H9 (cell line): ENCODE measurements around the gene RASGEF1C. TPM values are rescaled to one million over a fixed set of nuclear protein-coding genes. Genes with fewer than 3 reads are reported as not detected.

Experiments used
- DNase-seq: peaks from one replicate; pipeline ENCODE4 v3.0.0-alpha.2; 2017
- H2AFZ ChIP-seq: one replicate; pipeline ENCODE4 v1.6.1; 2013; ENCODE audit warnings: mild to moderate bottlenecking, low read length, control low read depth, moderate library complexity
- H2AK5ac ChIP-seq: 2 replicates; pipeline ENCODE4 v1.6.1; 2013; ENCODE audit warnings: low read length, control low read depth, mixed read lengths; ENCODE audit not compliant: insufficient read length
- H2BK120ac ChIP-seq: one replicate; pipeline ENCODE4 v1.6.1; 2013; ENCODE audit warnings: low read depth, mild to moderate bottlenecking, low read length, control low read depth, inconsistent platforms; ENCODE audit not compliant: poor library complexity, severe bottlenecking
- H2BK12ac ChIP-seq: 2 replicates; pipeline ENCODE4 v1.6.1; 2013; ENCODE audit warnings: low read length, control low read depth, mixed read lengths, low read depth; ENCODE audit not compliant: insufficient read length
- H2BK15ac ChIP-seq: 2 replicates; pipeline ENCODE4 v1.6.1; 2013; ENCODE audit warnings: low read depth, low read length, control low read depth
- H2BK20ac ChIP-seq: one replicate; pipeline ENCODE4 v1.6.1; 2013; ENCODE audit warnings: low read depth, mild to moderate bottlenecking, low read length, control low read depth, inconsistent platforms; ENCODE audit not compliant: poor library complexity, severe bottlenecking
- H2BK5ac ChIP-seq: 2 replicates; pipeline ENCODE4 v1.6.1; 2013; ENCODE audit warnings: low read length, control low read depth, mixed read lengths; ENCODE audit not compliant: insufficient read length
- H3K14ac ChIP-seq: 2 replicates; pipeline ENCODE4 v1.6.1; 2013; ENCODE audit warnings: low read length, control low read depth; ENCODE audit not compliant: insufficient read depth
- H3K18ac ChIP-seq: 2 replicates; pipeline ENCODE4 v1.6.1; 2013; ENCODE audit warnings: low read depth, mild to moderate bottlenecking, mixed read lengths, low read length, control low read depth; ENCODE audit not compliant: insufficient read length
- H3K23ac ChIP-seq: 2 replicates; pipeline ENCODE4 v1.6.1; 2013; ENCODE audit warnings: low read length, control low read depth, mixed read lengths, low read depth; ENCODE audit not compliant: insufficient read length
- H3K23me2 ChIP-seq: 2 replicates; pipeline ENCODE4 v1.6.1; 2013; ENCODE audit warnings: low read depth, mild to moderate bottlenecking, mixed read lengths, low read length, control low read depth; ENCODE audit not compliant: insufficient read length, poor library complexity, severe bottlenecking
- H3K27ac ChIP-seq: 2 replicates; pipeline ENCODE4 v1.5.1; 2013; ENCODE audit warnings: low read length, control low read depth, mixed read lengths, low read depth; ENCODE audit not compliant: insufficient read length
- H3K27me3 ChIP-seq: 2 replicates; pipeline ENCODE4 v1.6.1; 2013; ENCODE audit warnings: low read length, control low read depth, inconsistent platforms; ENCODE audit not compliant: insufficient read depth
- H3K4ac ChIP-seq: 2 replicates; pipeline ENCODE4 v1.6.1; 2013; ENCODE audit warnings: low read depth, mild to moderate bottlenecking, control low read depth, inconsistent platforms, low read length, moderate library complexity
- H3K4me1 ChIP-seq: 2 replicates; pipeline ENCODE4 v1.6.1; 2013; ENCODE audit warnings: low read length, control low read depth, inconsistent platforms; ENCODE audit not compliant: insufficient read depth
- H3K4me2 ChIP-seq: 2 replicates; pipeline ENCODE4 v1.6.1; 2013; ENCODE audit warnings: low read length, control low read depth, mixed read lengths; ENCODE audit not compliant: insufficient read length, insufficient read depth
- H3K56ac ChIP-seq: 2 replicates; pipeline ENCODE4 v1.6.1; 2013; ENCODE audit warnings: low read depth, mild to moderate bottlenecking, mixed read lengths, low read length, control low read depth; ENCODE audit not compliant: insufficient read length
- H3K79me1 ChIP-seq: 2 replicates; pipeline ENCODE4 v1.6.1; 2013; ENCODE audit warnings: low read depth, mild to moderate bottlenecking, moderate library complexity, low read length, control low read depth, inconsistent platforms; ENCODE audit not compliant: insufficient read depth, poor library complexity, severe bottlenecking
- H3K79me2 ChIP-seq: 2 replicates; pipeline ENCODE4 v1.6.1; 2013; ENCODE audit warnings: low read length, control low read depth, inconsistent platforms; ENCODE audit not compliant: insufficient read depth
- H3K9ac ChIP-seq: 2 replicates; pipeline ENCODE4 v1.6.1; 2013; ENCODE audit warnings: low read length, control low read depth, mixed read lengths; ENCODE audit not compliant: insufficient read length; ENCODE audit errors: extremely low read depth
- H3K9me3 ChIP-seq: one replicate; pipeline ENCODE4 v1.6.1; 2013; ENCODE audit warnings: low read depth, low read length, inconsistent platforms; ENCODE audit not compliant: control insufficient read depth
- H3T11ph ChIP-seq: one replicate; pipeline ENCODE4 v1.6.1; 2013; ENCODE audit warnings: mild to moderate bottlenecking, low read length, control low read depth, inconsistent platforms
- H4K20me1 ChIP-seq: one replicate; pipeline ENCODE4 v1.6.1; 2013; ENCODE audit not compliant: control insufficient read depth, insufficient read length, insufficient read depth
- H4K5ac ChIP-seq: 2 replicates; pipeline ENCODE4 v1.6.1; 2013; ENCODE audit warnings: low read depth, mild to moderate bottlenecking, mixed read lengths, low read length, control low read depth; ENCODE audit not compliant: insufficient read length
- H4K8ac ChIP-seq: replicated peaks from 2 replicates; pipeline ENCODE4 v1.6.1; 2013; ENCODE audit warnings: low read length, control low read depth, mixed read lengths, low read depth; ENCODE audit not compliant: insufficient read length
- H4K91ac ChIP-seq: 2 replicates; pipeline ENCODE4 v1.6.1; 2013; ENCODE audit warnings: low read depth, mild to moderate bottlenecking, moderate library complexity, mixed read lengths, low read length, control low read depth; ENCODE audit not compliant: insufficient read length
- H3K27ac Mint-ChIP-seq, 3 experiments: 2 replicates in 2 of 3; 3 replicates in 1 of 3; pipeline ENCODE4 v1.8.0; 2020 to 2021; ENCODE audit warnings: mixed read lengths in 3 of 3, mild to moderate bottlenecking in 1 of 3, moderate library complexity in 1 of 3
- H3K27me3 Mint-ChIP-seq: 2 replicates; pipeline ENCODE4 v1.8.0; 2021; ENCODE audit warnings: low read depth, mild to moderate bottlenecking, moderate library complexity, mixed read lengths
- H3K36me3 Mint-ChIP-seq, 3 experiments: 2 replicates in 2 of 3; 3 replicates in 1 of 3; pipeline ENCODE4 v1.8.0; 2020 to 2021; ENCODE audit warnings: low read depth in 3 of 3, mixed read lengths in 3 of 3; ENCODE audit not compliant: insufficient read depth in 1 of 3
- H3K4me1 Mint-ChIP-seq, 2 experiments: 2 replicates each; pipeline ENCODE4 v1.8.0; 2020; ENCODE audit warnings: mixed read lengths in 2 of 2
- H3K4me3 Mint-ChIP-seq, 2 experiments: 2 replicates in 1 of 2; 3 replicates in 1 of 2; pipeline ENCODE4 v1.8.0; 2020 to 2021; ENCODE audit warnings: mild to moderate bottlenecking in 2 of 2, mixed read lengths in 2 of 2, moderate library complexity in 1 of 2
- H3K9me3 Mint-ChIP-seq, 2 experiments: 2 replicates in 1 of 2; 3 replicates in 1 of 2; pipeline ENCODE4 v1.8.0; 2020; ENCODE audit warnings: mild to moderate bottlenecking in 2 of 2, mixed read lengths in 2 of 2, moderate library complexity in 1 of 2
- CTCF ChIP-seq: fragments of 200-600 bp; sonication (generic); conservative IDR thresholded peaks from 3 replicates; pipeline ENCODE4 v1.8.0; 2021; ENCODE audit warnings: antibody characterized with exemption, mild to moderate bottlenecking
- WGBS: extraction: QIAGEN DNeasy Blood & Tissue Kit; methylation state at CpG from one replicate; pipeline ENCODE4 v1.1.7; 2013; ENCODE audit warnings: missing lambda C conversion rate, low lambda C conversion rate, mixed read lengths; ENCODE audit not compliant: insufficient read length; ENCODE audit errors: extremely low coverage; 5-methylcytosine and 5-hydroxymethylcytosine counted together
- total RNA-seq: library from RNA; stranded (reverse); gene quantifications from 2 replicates; pipeline ENCODE4 v1.2.1, GENCODE V29; 2021

RASGEF1C gene
- total RNA-seq, 1 experiment from 2014 or later, result 0.83 TPM

DNA sequence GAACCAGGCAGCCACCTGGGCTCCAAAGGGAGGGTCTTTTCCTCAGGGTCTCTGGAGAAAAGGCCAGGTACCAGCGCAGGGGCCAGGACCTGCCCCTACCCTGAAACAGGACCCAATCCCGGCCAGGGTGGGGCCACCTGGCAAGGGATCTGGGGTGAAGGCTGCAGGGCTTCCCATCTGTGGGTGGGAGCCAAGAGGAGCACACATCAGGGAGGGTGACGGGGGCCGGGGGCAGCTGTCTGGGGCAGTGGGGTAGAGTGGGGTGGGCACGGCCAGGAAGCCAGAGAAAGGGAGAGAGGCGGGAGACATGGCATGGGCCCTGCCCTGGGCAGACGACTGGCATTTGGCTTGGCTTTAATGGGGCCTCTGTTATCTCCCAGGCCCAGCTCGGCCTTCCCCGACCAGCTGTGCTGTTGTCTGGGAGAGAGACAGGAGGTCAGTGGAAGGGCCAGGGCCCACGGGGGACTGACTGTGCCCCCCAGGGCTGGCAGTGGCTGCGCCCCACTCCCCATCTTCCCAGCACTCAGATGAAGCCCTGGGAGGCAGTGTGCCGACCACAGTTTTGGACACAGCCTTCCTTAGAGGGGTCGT is 80.2 kb downstream of the RASGEF1C start:
- Histone ChIP-seq H4K8ac (no peak overlapping the region), H2BK12ac (no peak overlapping the region), H3K23ac (no peak overlapping the region), H3K9me3 (no peaks in the 10 kb centered on the region), H3K56ac (no peak overlapping the region), H2BK15ac (no peak overlapping the region), H3K27ac (no peak overlapping the region), H3K9ac (no peak overlapping the region), H3K27me3 (no peaks in the 10 kb centered on the region), H3K23me2 (no peaks in the 10 kb centered on the region), H2BK5ac (no peak overlapping the region), H4K20me1 (no peaks in the 10 kb centered on the region), H2BK20ac (no peak overlapping the region), H2AFZ (no peak overlapping the region), H3K14ac (no peak overlapping the region), H3K4ac (no peak overlapping the region), H3K4me1 (no peaks in the 10 kb centered on the region), H3T11ph (no peak overlapping the region), H3K18ac (no peak overlapping the region), H3K79me1 (no peaks in the 10 kb centered on the region), H3K4me2 (no peak overlapping the region), H4K91ac (no peak overlapping the region), H2AK5ac (no peak overlapping the region), H3K79me2 (no peaks in the 10 kb centered on the region), H2BK120ac (no peak overlapping the region), H4K5ac (no peak overlapping the region)
- Mint-ChIP-seq H3K27ac (no peak overlapping the region), H3K4me1 (peaks cover 7 to 10% of the 10 kb centered on the region in 2 experiments; a peak in 2 of 4 replicates), H3K36me3 (no peaks in the 10 kb centered on the region), H3K4me3 (no peak overlapping the region), H3K9me3 (no peaks in the 10 kb centered on the region), H3K27me3 (peaks cover 7% of the 10 kb centered on the region)
- DNase-seq, result no peak
- TF ChIP-seq CTCF, result no peak
- no CpG with 5 or more reads among the region's 13 CpGs for WGBS
